OCI-LY7 (cell line): ENCODE measurements around the gene SPG7.

ENCODE experiments used
- EZH2phosphoT487 ChIP-seq: fragments of 200-600 bp; sonication (generic); IDR thresholded peaks from 2 replicates; pipeline ENCODE4 v1.6.1; 2018; ENCODE audit warnings: low read depth, borderline replicate concordance, mild to moderate bottlenecking, mixed run types, antibody characterized with exemption, low read length, moderate library complexity, mixed read lengths
- TF ChIP-seq, protein P1 (sequence below): fragments of 200-600 bp; sonication (generic); conservative IDR thresholded peaks from 2 replicates; pipeline ENCODE4 v1.5.1; 2014; ENCODE audit warnings: mild to moderate bottlenecking, antibody characterized with exemption, low read length, moderate library complexity, mixed read lengths

DNA sequence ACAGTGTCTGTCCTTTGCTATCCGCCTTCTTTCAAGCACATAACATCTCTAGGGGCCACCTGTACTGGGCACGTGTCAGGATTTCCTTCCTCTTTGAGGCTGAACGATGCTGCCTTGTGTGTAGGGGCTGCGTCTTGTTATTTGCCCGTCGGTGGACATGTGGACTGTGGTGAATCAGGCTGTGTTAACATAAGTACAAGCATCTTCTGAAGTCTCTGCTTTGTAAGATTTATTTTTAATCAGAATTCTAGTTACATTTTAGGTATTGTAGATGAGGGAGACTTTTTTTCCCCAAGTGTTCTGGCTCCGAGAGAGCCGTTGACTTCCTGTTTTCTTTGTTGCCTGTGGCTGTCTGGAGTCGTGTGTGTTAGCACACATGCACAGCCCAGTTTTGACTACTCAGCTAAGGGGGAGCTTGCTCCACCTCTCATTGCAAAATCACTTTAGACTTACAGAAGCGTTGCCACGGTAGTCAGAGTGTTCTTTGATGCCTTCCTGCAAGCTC, 26.1 kb downstream of the SPG7 start:
- TF ChIP-seq, protein P1, sequence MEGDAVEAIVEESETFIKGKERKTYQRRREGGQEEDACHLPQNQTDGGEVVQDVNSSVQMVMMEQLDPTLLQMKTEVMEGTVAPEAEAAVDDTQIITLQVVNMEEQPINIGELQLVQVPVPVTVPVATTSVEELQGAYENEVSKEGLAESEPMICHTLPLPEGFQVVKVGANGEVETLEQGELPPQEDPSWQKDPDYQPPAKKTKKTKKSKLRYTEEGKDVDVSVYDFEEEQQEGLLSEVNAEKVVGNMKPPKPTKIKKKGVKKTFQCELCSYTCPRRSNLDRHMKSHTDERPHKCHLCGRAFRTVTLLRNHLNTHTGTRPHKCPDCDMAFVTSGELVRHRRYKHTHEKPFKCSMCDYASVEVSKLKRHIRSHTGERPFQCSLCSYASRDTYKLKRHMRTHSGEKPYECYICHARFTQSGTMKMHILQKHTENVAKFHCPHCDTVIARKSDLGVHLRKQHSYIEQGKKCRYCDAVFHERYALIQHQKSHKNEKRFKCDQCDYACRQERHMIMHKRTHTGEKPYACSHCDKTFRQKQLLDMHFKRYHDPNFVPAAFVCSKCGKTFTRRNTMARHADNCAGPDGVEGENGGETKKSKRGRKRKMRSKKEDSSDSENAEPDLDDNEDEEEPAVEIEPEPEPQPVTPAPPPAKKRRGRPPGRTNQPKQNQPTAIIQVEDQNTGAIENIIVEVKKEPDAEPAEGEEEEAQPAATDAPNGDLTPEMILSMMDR, result no peak
- TF ChIP-seq EZH2phosphoT487, result no peak
